GM18519 (cell line): ENCODE data around the gene CADM1.

Experiments used
- ATAC-seq: cut with Tn5 transposase; IDR thresholded peaks from one replicate; pipeline ENCODE4 v1.9.1; 2021; ENCODE audit warnings: mild to moderate bottlenecking, moderate library complexity; ENCODE audit not compliant: unreplicated experiment, low FRiP score

Gene CADM1

GRCh38 chr11:115167456-115167855 is 336.8 kb downstream of the CADM1 start:
- no peak for ATAC-seq

- ATAC-seq = no peak
These were observed 337.4 kb downstream of the CADM1 start for GRCh38 chr11:115166820-115167219.

DNA sequence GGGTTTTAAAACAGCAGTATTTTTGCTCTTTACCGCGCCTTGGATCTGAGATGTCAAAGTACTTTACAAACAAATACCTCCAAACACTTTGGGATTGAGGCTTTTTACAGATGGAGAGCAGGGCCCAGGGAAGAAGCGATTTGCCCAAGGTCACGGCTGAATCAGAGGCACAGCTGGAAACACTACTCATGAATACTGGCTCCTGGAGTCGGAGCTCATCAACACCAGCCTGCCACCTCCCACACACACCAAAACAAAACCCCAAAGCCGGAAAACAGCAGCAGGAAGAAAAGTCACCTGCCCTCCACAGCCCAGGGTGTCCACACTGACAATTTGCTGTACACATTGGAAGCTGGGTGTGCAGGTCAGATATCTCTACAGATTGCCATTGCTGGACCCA is 339.4 kb downstream of the CADM1 start:
- ATAC-seq = no peak

DNA sequence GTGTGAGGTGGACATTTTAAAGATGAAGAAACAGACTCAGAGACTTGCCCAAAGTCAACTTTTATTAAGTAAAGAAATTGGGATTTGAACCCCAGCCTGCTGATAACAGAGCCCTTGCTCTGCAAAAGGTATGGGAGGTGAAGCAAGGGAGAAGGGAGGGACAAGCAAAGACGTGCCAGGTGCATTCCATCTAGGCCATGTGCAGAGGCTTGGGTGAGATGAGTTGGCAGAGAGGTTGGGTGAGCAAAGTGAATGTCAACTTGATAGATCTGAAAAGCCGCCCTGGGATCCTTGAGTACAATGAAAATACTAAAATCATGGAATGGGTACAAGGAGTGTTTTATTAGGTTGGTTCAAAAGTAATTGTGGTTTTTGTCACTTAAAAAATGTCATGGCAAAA is 341.3 kb downstream of the CADM1 start:
- no peak for ATAC-seq

- no peak for ATAC-seq
These were observed 342.3 kb downstream of the CADM1 start for GRCh38 chr11:115161876-115162275.

- no peak for ATAC-seq
These were observed 345.0 kb downstream of the CADM1 start for GRCh38 chr11:115159207-115159606.

- no peak for ATAC-seq
These were observed 346.2 kb downstream of the CADM1 start for GRCh38 chr11:115158053-115158452.

DNA sequence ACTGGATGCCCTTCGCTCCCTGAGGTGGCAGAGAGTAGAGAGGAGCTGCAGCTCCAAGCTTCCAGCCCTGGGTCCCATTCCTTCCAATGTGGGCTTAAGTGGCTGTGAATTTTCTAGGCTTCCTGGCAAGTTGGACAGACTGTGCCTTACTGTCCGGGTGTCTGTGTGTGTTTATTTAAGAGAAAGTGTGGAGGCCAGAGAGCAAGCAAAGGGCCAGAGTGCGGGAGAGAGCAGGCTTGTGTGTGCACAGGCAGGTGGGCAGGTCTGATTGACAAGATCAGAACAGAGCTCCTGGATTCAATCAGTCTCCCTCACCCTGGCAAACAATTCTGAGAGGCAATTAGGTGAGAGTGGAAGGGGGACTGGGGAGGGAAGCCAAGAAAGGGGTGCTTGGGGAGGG is 347.0 kb downstream of the CADM1 start:
- no peak for ATAC-seq

DNA sequence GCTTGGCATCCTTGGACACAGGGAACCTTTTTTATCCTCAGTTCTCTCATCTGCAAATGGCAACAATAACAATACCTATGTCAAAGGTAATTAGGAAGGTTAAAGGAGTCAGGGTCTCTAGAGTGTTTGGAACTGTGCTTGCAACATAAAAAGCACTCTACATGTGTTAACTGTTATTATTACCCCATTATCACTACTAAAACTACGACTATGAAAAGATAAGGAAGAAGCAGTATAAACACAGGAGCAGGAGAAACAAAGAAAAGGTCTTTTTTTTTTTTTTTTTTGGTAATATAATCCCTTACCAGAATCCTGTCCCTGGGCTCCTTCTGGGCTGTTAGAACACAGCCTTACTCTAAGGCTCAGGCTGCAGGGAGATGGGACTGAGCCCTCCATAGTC is 348.2 kb downstream of the CADM1 start:
- no peak for ATAC-seq

DNA sequence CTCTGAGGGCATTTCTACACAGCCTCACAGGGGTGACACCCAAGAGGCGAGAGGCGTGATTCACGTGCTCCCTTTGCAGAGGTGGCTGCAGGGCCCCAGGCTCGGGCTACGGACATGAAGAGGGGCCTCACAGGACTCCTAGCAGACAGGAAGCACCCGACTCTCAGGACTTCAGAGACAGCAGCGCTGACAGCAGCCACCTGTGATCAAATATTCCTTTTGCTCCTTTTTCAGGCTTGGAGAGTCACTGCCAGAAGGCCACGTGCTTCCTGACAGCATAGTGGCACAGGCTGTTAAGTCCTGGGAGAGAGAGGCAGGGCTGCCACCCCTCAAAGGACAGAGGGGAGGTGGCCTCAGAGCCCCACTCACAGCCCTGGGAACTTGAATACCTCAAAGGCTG is 348.9 kb downstream of the CADM1 start:
- no peak for ATAC-seq

GRCh38 chr11:115154355-115154736 is 349.9 kb downstream of the CADM1 start:
- ATAC-seq = no peak

DNA sequence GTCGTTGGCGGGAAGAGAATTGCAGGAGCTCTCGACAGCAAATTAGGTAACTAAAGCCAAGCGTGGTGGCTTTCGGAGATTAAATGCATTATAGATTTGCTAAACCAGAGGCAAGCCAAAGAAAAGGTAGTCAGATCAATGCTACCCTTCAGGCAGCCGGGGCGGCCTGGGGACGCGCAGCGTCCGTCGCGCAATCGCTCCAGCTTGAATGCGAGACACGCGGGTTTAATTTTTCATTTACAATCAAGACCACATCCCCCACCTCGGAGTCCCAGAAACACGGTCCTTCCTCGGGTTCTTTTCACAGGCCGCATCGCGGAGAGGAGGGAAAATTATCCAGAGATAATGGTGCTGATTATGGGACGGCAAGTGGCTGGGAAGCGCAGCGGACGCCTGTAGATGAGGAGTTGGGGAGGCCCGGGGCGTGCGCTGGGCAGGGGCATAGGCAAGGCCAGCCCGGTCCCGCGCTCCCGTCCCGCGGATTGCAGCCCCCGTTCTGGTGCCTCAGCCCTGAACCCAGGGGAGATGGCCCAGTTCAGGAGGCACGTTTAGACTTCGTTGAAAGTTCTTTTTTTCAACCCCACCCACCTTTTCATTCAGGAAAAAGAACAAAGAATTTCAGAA is 350.4 kb downstream of the CADM1 start:
- ATAC-seq = no peak

- no peak for ATAC-seq
These were observed 351.1 kb downstream of the CADM1 start for GRCh38 chr11:115153135-115153534.

GRCh38 chr11:115151010-115151409 is 353.2 kb downstream of the CADM1 start:
- ATAC-seq = no peak

- no peak for ATAC-seq
These were observed 355.5 kb downstream of the CADM1 start for GRCh38 chr11:115148691-115149090.

- ATAC-seq = no peak
These were observed 356.1 kb downstream of the CADM1 start for GRCh38 chr11:115148101-115148500.

DNA sequence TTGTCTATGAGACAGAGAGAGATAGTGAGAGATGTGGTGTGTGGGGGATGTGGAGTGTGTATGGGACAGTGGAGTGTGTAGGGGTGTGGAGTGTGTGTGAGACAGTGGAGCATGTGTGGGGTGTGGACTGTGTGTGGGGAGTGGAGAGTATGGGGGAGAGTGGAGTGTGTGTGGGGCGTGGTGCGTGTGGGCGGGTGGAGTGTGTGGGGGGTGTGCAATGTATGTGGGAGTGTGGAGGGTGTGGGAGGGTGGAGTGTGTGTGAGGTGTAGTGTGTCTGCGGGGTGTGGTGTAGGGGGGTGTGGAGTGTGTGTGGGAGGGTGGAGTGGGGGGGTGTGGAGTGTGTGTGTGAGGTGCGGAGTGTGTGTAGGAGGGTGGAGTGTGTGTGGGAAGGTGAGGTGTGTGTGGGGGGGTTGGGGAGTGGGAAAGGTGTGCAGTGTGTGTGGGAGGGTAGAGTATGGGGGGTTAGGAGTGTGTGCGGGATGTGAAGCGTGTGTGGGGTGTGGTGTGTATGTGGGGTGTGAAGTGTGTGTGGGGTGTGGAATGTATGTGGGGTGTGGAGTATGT is 356.9 kb downstream of the CADM1 start:
- ATAC-seq = no peak

DNA sequence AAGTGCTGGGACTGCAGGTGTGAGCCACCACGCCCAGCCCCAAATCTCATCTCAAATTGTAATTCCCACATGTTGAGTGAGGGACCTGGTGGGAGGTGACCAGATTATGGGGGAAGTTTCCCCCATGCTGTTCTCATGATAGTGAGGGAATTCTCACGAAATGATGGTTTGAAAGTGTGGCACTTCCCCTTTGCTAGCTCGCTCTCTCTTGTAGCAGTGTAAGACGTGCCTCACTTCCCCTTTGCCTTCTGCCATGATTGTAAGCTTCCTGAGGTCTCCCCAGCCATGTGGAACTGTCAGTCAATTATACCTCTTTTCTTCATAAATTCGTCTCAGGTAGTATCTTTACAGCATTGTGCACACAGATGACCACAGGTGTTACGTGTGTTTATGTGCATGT is 357.8 kb downstream of the CADM1 start:
- no peak for ATAC-seq

GRCh38 chr11:115145324-115145723 is 358.9 kb downstream of the CADM1 start:
- ATAC-seq = no peak

DNA sequence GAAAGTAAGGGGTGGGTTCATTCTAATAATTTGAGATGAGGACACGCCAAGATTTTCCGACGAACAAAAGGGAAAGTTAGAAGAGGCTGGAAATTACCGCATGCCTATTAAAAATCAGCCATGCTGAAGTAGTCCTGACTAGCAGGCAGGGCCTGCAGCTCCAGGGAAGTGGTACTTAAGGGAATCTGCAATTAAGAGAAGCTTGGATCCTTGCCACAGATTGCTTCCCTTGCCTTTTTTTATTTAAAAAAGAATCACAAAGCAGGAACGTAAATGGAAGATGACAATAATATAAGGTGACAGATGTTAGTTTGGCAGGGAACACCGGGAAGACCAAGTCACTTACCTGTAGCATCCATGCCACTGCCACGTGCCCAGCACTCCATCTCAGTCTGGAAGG is 359.3 kb downstream of the CADM1 start:
- no peak for ATAC-seq

DNA sequence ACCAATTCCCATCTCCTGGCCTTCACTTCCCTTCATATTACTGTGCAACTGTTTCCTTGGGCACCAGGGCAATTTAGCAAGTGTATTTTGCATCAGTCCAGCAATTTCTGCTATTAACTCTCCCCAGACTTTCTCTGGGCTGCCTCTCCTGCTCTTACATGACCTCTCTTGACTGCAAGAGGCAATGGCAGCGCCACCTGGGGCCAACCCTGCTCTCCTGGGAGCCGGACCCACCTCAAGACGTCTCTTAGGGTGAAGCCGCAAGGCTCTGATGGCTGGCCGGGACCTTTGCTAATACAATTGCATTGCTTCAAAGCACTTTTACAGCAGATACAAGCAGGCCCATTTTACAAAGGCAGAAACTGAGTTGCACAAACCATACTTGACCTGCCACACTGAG is 360.2 kb downstream of the CADM1 start:
- ATAC-seq = no peak

- ATAC-seq = no peak
These were observed 362.7 kb downstream of the CADM1 start for GRCh38 chr11:115141231-115142114.
